HepG2 (cell line): ENCODE data around the gene TMEM95. TPM values are rescaled to one million over a fixed set of nuclear protein-coding genes. Genes with fewer than 3 reads are reported as not detected.

Experiments
- HES4 ChIP-seq: sonication (generic); formaldehyde crosslinking; IDR thresholded peaks from 2 replicates; pipeline ENCODE4 v1.9.0; 2021; ENCODE audit warnings: mild to moderate bottlenecking, missing genetic modification reagents, borderline replicate concordance
- NR1H2 ChIP-seq: sonication (generic); formaldehyde crosslinking; IDR thresholded peaks from 2 replicates; pipeline ENCODE4 v1.8.1; 2022; ENCODE audit warnings: low read depth, missing genetic modification reagents, borderline replicate concordance
- SP5 ChIP-seq: IDR thresholded peaks from 2 replicates; pipeline ENCODE4 v1.6.1; 2016; ENCODE audit warnings: low read depth, borderline replicate concordance
- U2AF1 ChIP-seq: fragments of 200-400 bp; formaldehyde crosslinking; optimal IDR thresholded peaks from 2 replicates; pipeline ENCODE3; 2017; ENCODE audit warnings: mild to moderate bottlenecking, low read depth, low read length
- ZBTB38 ChIP-seq: sonication (generic); formaldehyde crosslinking; IDR thresholded peaks from 2 replicates; pipeline ENCODE4 v1.5.1; 2020; ENCODE audit warnings: mild to moderate bottlenecking, missing genetic modification reagents
- ZBTB8A ChIP-seq: sonication (generic); formaldehyde crosslinking; IDR thresholded peaks from 2 replicates; pipeline ENCODE4 v1.4.0; 2020; ENCODE audit warnings: mild to moderate bottlenecking, low read depth, missing genetic modification reagents, borderline replicate concordance
- ZFYVE20 ChIP-seq: sonication (generic); formaldehyde crosslinking; IDR thresholded peaks from 2 replicates; pipeline ENCODE4 v1.8.0; 2023; ENCODE audit warnings: low read depth, mild to moderate bottlenecking, moderate library complexity, missing genetic modification reagents, borderline replicate concordance
- ZNF142 ChIP-seq: sonication (generic); formaldehyde crosslinking; IDR thresholded peaks from 2 replicates; pipeline ENCODE4 v1.4.0; 2020; ENCODE audit warnings: missing genetic modification reagents
- ZNF589 ChIP-seq: sonication (generic); formaldehyde crosslinking; conservative IDR thresholded peaks from 2 replicates; pipeline ENCODE4 v1.8.0; 2022; ENCODE audit warnings: mild to moderate bottlenecking, moderate library complexity, missing genetic modification reagents
- ZNF781 ChIP-seq: sonication (generic); formaldehyde crosslinking; IDR thresholded peaks from 2 replicates; pipeline ENCODE4 v1.5.1; 2020; ENCODE audit warnings: borderline replicate concordance, mild to moderate bottlenecking, missing genetic modification reagents; ENCODE audit errors: not compliant biosample characterization
- polyA plus RNA-seq, 8 experiments: library from polyadenylated mRNA; depleted of rRNA in 3 of 8; stranded (reverse) in 7 of 8; unstranded in 1 of 8; fragments of >200 nt; fragmentation: Illumina TruSeq in 4 of 8; extraction: Trizol in 4 of 8; gene quantifications; 2 replicates each; pipeline versions ENCODE4 v1.2.1 to v1.2.3, GENCODE V29; 2011 to 2016; ENCODE audit warnings: low read depth in 4 of 8, missing spikeins in 1 of 8, mixed read lengths in 1 of 8; ENCODE audit not compliant: insufficient read depth in 1 of 8
- total RNA-seq, 5 experiments: library from RNA; depleted of rRNA; stranded (reverse); fragments of >200 nt; fragmentation: Illumina TruSeq; extraction: Trizol; gene quantifications; 2 replicates each; pipeline ENCODE4 v1.2.3, GENCODE V29; 2016; ENCODE audit warnings: low read depth in 1 of 5
- TF ChIP-seq, protein P1 (sequence below): IDR thresholded peaks from 2 replicates; pipeline ENCODE4 v1.6.1; 2016
- TF ChIP-seq, protein P2 (sequence below): sonication (generic); IDR thresholded peaks from 2 replicates; pipeline ENCODE4 v1.6.1; 2016; ENCODE audit warnings: low read depth, borderline replicate concordance
- TF ChIP-seq, protein P3 (sequence below), 2 experiments: sonication (generic) in 1 of 2; formaldehyde crosslinking in 1 of 2; IDR thresholded peaks; 2 replicates each; pipeline versions ENCODE4 v1.6.1 to v1.9.0; 2014 to 2022; ENCODE audit warnings: antibody characterized with exemption in 1 of 2, borderline replicate concordance in 1 of 2, inconsistent platforms in 1 of 2, low read depth in 1 of 2, missing genetic modification reagents in 1 of 2

Gene TMEM95
- total and polyA plus RNA-seq, 2 of the 13 experiments (the other 11 are each of a cell fraction or from before 2014, with no cell fraction given), result not detected

DNA sequence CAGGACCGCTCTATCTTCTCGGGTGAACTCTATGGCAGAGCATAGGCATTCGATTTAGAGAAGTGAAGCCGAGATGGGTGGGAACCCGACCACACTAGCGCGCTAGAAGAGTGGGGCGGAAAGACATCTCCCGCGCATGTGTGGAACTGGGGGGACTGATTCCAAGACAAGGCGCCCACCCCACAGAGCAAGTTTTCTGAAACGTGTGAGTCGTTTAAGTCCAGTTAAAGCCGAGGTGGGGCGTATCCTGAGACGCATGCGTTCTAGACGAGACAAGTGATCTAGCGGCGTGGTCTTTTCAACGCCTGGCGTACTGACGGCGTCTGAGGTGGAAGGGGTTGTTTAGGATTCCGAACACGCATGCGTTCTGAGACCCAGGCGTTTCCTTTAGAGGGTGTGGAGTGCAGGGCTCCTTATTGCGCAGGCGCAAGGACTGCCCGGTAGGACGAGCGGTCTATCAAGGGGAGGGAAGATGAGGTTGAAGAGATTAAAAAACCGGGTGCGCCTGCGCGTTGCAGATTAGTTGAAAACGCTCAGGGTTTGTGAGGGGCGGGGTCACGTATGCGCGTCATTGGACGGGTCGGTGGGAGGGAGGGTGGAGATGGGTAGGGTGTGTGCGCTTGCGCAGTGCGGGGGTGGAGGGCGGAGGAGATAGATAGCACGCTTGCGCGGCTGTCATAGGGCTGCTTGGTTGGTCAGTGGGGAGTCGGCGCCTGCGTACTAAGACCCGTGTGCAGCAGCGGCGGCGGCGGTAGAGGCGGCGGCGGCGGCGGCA, 47.9 kb upstream of the TMEM95 start, which contains the start of gene EIF5A (continued):
- TF ChIP-seq ZNF142 (CRISPR knock-in tag) (no peak), ZNF589 (CRISPR knock-in tag) (no peak), HES4 (CRISPR knock-in tag) (no peak), NR1H2 (CRISPR knock-in tag) (no peak), SP5 (CRISPR knock-in tag) (0 out of 2 replicates have a peak, but pooled peaks have one; percentile 3), ZBTB38 (CRISPR knock-in tag) (no peak), ZBTB8A (no peak), ZFYVE20 (CRISPR knock-in tag) (no peak), ZNF781 (CRISPR knock-in tag) (peak; percentile 51), U2AF1 (no peak)
- TF ChIP-seq, protein P1, sequence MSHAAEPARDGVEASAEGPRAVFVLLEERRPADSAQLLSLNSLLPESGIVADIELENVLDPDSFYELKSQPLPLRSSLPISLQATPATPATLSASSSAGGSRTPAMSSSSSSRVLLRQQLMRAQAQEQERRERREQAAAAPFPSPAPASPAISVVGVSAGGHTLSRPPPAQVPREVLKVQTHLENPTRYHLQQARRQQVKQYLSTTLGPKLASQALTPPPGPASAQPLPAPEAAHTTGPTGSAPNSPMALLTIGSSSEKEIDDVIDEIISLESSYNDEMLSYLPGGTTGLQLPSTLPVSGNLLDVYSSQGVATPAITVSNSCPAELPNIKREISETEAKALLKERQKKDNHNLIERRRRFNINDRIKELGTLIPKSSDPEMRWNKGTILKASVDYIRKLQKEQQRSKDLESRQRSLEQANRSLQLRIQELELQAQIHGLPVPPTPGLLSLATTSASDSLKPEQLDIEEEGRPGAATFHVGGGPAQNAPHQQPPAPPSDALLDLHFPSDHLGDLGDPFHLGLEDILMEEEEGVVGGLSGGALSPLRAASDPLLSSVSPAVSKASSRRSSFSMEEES, result peak; percentile 17; the same call in 1 of the 2 replicates
- TF ChIP-seq, protein P2, sequence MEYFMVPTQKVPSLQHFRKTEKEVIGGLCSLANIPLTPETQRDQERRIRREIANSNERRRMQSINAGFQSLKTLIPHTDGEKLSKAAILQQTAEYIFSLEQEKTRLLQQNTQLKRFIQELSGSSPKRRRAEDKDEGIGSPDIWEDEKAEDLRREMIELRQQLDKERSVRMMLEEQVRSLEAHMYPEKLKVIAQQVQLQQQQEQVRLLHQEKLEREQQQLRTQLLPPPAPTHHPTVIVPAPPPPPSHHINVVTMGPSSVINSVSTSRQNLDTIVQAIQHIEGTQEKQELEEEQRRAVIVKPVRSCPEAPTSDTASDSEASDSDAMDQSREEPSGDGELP, result no peak
- TF ChIP-seq, protein P3, sequence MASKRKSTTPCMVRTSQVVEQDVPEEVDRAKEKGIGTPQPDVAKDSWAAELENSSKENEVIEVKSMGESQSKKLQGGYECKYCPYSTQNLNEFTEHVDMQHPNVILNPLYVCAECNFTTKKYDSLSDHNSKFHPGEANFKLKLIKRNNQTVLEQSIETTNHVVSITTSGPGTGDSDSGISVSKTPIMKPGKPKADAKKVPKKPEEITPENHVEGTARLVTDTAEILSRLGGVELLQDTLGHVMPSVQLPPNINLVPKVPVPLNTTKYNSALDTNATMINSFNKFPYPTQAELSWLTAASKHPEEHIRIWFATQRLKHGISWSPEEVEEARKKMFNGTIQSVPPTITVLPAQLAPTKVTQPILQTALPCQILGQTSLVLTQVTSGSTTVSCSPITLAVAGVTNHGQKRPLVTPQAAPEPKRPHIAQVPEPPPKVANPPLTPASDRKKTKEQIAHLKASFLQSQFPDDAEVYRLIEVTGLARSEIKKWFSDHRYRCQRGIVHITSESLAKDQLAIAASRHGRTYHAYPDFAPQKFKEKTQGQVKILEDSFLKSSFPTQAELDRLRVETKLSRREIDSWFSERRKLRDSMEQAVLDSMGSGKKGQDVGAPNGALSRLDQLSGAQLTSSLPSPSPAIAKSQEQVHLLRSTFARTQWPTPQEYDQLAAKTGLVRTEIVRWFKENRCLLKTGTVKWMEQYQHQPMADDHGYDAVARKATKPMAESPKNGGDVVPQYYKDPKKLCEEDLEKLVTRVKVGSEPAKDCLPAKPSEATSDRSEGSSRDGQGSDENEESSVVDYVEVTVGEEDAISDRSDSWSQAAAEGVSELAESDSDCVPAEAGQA (IDR thresholded peaks at IDR 0.05; ENCODE audit: low read depth), result no peak
- TF ChIP-seq, protein P3 (CRISPR knock-in tag; IDR thresholded peaks at IDR 0.05; ENCODE audit: borderline replicate concordance), result no peak
